Gastroesophageal sphincter (tissue), 4 donors: ENCODE measurements around the gene NTSR1. TPM values are rescaled to one million over a fixed set of nuclear protein-coding genes. Genes with fewer than 3 reads are reported as not detected.

ENCODE experiments used
- ATAC-seq: fragments of 150-250 bp; one replicate; pipeline ENCODE4 v1.9.1; 2016; ENCODE audit warnings: mild to moderate bottlenecking, moderate library complexity
- H3K27ac ChIP-seq, 4 donors: fragments of 200-600 bp; sonication (generic) in 3 of 4; 1 replicate in 3 of 4; 2 replicates in 1 of 4; pipeline ENCODE4 v1.5.1; 2016 to 2019
- H3K27me3 ChIP-seq: fragments of 200-600 bp; sonication (generic); one replicate; pipeline ENCODE4 v1.5.1; 2019
- H3K36me3 ChIP-seq, 2 donors: fragments of 200-600 bp; sonication (generic); one replicate each; pipeline ENCODE4 v1.5.1; 2019; ENCODE audit warnings: control low read depth in 1 of 2
- H3K4me1 ChIP-seq, 3 donors: fragments of 200-600 bp; sonication (generic); 1 replicate in 2 of 3; 2 replicates in 1 of 3; pipeline ENCODE4 v1.5.1; 2016 to 2019; ENCODE audit warnings: control low read depth in 2 of 3
- H3K4me3 ChIP-seq, 2 donors: fragments of 200-600 bp; sonication (generic); one replicate each; pipeline ENCODE4 v1.5.1; 2019; ENCODE audit warnings: mild to moderate bottlenecking in 1 of 2, moderate library complexity in 1 of 2
- H3K9me3 ChIP-seq, 3 donors: fragments of 200-600 bp; sonication (generic); one replicate each; pipeline ENCODE4 v1.5.1; 2017 to 2019; ENCODE audit warnings: control low read depth in 2 of 3
- EP300 ChIP-seq: sonication (generic); formaldehyde crosslinking; IDR thresholded peaks from one replicate; pipeline ENCODE4 v1.6.1; 2017; ENCODE audit warnings: antibody characterized with exemption, mild to moderate bottlenecking
- POLR2A ChIP-seq, 2 donors: fragments of 450-650 bp; IDR thresholded peaks; one replicate each; pipeline ENCODE4 v1.6.1; 2017; ENCODE audit warnings: antibody characterized with exemption in 2 of 2, mild to moderate bottlenecking in 2 of 2, moderate library complexity in 1 of 2
- POLR2AphosphoS5 ChIP-seq: sonication (generic); formaldehyde crosslinking; IDR thresholded peaks from one replicate; pipeline ENCODE4 v1.6.1; 2017; ENCODE audit warnings: antibody characterized with exemption
- WGBS, 2 donors: methylation state at CpG; one replicate each; pipeline ENCODE4 v1.1.5; 2018; ENCODE audit warnings: low coverage in 1 of 2; 5-methylcytosine and 5-hydroxymethylcytosine counted together
- total RNA-seq, 4 donors: library from RNA; depleted of rRNA; stranded (reverse); fragments of >200 nt; gene quantifications; one replicate each; pipeline ENCODE4 v1.1.0, GENCODE V29; 2016
- TF ChIP-seq, protein P1 (sequence below), 4 experiments: fragments of 200-600 bp in 2 of 4; fragments of 450-650 bp in 2 of 4; sonication (generic) in 1 of 4; IDR thresholded peaks; one replicate each; pipeline ENCODE4 v1.5.1; 2017 to 2019; ENCODE audit warnings: antibody characterized with exemption in 4 of 4, mild to moderate bottlenecking in 2 of 4, moderate library complexity in 2 of 4

NTSR1 gene
- total RNA-seq, 4 donors from 2014 or later, result 0.13 to 0.85 (median 0.19) TPM

GRCh38 chr20:62761759-62762131 is 53.1 kb downstream of the NTSR1 start:
- TF ChIP-seq EP300, result no peak
- Histone ChIP-seq H3K27ac (peak overlapping the region in 2 of 4 donors; percentile 36 to 57), H3K9me3 (peaks cover 0 to 8% (median 0%) of the 10 kb centered on the region in 3 donors), H3K4me3 (no peak overlapping the region), H3K36me3 (no peaks in the 10 kb centered on the region), H3K27me3 (peaks cover 25% of the 10 kb centered on the region), H3K4me1 (peaks cover 0 to 24% (median 10%) of the 10 kb centered on the region in 3 donors)
- WGBS, 2 donors, result 100% methylated on average over 3 of the region's 6 CpGs; no CpG with 5 or more reads in 1 of the 2 donors
- no peak for ATAC-seq

- peaks cover 0 to 6% (median 0%) of the 10 kb centered on the region in 3 donors for H3K9me3 ChIP-seq
- TF ChIP-seq POLR2A (IDR thresholded peaks at IDR 0.05), result no peak
- no peak for TF ChIP-seq POLR2AphosphoS5
- no peak for TF ChIP-seq EP300
- TF ChIP-seq, protein P1, sequence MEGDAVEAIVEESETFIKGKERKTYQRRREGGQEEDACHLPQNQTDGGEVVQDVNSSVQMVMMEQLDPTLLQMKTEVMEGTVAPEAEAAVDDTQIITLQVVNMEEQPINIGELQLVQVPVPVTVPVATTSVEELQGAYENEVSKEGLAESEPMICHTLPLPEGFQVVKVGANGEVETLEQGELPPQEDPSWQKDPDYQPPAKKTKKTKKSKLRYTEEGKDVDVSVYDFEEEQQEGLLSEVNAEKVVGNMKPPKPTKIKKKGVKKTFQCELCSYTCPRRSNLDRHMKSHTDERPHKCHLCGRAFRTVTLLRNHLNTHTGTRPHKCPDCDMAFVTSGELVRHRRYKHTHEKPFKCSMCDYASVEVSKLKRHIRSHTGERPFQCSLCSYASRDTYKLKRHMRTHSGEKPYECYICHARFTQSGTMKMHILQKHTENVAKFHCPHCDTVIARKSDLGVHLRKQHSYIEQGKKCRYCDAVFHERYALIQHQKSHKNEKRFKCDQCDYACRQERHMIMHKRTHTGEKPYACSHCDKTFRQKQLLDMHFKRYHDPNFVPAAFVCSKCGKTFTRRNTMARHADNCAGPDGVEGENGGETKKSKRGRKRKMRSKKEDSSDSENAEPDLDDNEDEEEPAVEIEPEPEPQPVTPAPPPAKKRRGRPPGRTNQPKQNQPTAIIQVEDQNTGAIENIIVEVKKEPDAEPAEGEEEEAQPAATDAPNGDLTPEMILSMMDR (IDR thresholded peaks at IDR 0.05), result no peak
- peaks cover 0 to 24% (median 10%) of the 10 kb centered on the region in 3 donors for H3K4me1 ChIP-seq
- WGBS, 2 donors, result no CpG with 5 or more reads among the region's 22 CpGs
- H3K27ac ChIP-seq, result no peak overlapping the region
- H3K4me3 ChIP-seq, result no peak overlapping the region
- no peaks in the 10 kb centered on the region for H3K36me3 ChIP-seq
- ATAC-seq, result no peak
- peaks cover 30% of the 10 kb centered on the region for H3K27me3 ChIP-seq
Measured at GRCh38 chr20:62762376-62762775, 53.7 kb downstream of the NTSR1 start.

GRCh38 chr20:62762801-62763368 is 54.2 kb downstream of the NTSR1 start:
- ATAC-seq, result no peak
- TF ChIP-seq POLR2A (IDR thresholded peaks at IDR 0.05) (no peak), EP300 (no peak), POLR2AphosphoS5 (no peak)
- TF ChIP-seq, protein P1 (IDR thresholded peaks at IDR 0.05), result no peak
- H3K4me1 ChIP-seq, result peaks cover 0 to 24% (median 10%) of the 10 kb centered on the region in 3 donors
- no peaks in the 10 kb centered on the region for H3K36me3 ChIP-seq
- peaks cover 33% of the 10 kb centered on the region for H3K27me3 ChIP-seq
- WGBS, 2 donors, result 100% methylated on average over 1 of the region's 16 CpGs; no CpG with 5 or more reads in 1 of the 2 donors
- no peak overlapping the region for H3K27ac ChIP-seq
- H3K9me3 ChIP-seq, result peaks cover 0 to 1% (median 0%) of the 10 kb centered on the region in 3 donors
- H3K4me3 ChIP-seq, result no peak overlapping the region

DNA sequence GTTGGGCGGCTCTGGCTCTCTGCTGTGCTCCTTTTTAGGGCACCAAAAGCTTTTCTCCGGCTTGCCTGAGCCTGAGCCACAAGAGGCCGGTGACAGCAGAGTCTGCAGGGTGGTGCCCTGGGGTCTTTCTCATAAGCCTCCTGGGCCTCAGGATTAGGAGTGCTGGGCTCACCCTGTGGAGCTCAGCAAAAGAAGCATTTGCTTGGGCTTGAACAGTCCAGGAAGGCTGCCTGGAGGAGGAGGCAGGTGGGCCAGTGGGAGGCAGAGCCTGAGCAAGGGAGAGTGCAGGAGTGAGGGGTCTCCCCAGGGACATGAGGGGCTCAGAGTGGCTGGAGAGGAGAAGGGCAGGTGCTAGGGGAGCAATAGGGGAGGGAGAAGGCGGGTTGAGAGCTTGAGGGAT is 54.8 kb downstream of the NTSR1 start:
- H3K4me1 ChIP-seq, result peaks cover 0 to 29% (median 10%) of the 10 kb centered on the region in 3 donors
- no peak overlapping the region for H3K27ac ChIP-seq
- H3K36me3 ChIP-seq, result no peaks in the 10 kb centered on the region
- no peak for ATAC-seq
- TF ChIP-seq EP300 (no peak), POLR2A (IDR thresholded peaks at IDR 0.05) (no peak)
- TF ChIP-seq, protein P1 (IDR thresholded peaks at IDR 0.05), result no peak
- WGBS, 2 donors, result 83 to 100% methylated on average over 1 to 2 of the region's 4 CpGs
- peaks cover 38% of the 10 kb centered on the region for H3K27me3 ChIP-seq
- H3K9me3 ChIP-seq, result no peaks in the 10 kb centered on the region
- no peak overlapping the region for H3K4me3 ChIP-seq

DNA sequence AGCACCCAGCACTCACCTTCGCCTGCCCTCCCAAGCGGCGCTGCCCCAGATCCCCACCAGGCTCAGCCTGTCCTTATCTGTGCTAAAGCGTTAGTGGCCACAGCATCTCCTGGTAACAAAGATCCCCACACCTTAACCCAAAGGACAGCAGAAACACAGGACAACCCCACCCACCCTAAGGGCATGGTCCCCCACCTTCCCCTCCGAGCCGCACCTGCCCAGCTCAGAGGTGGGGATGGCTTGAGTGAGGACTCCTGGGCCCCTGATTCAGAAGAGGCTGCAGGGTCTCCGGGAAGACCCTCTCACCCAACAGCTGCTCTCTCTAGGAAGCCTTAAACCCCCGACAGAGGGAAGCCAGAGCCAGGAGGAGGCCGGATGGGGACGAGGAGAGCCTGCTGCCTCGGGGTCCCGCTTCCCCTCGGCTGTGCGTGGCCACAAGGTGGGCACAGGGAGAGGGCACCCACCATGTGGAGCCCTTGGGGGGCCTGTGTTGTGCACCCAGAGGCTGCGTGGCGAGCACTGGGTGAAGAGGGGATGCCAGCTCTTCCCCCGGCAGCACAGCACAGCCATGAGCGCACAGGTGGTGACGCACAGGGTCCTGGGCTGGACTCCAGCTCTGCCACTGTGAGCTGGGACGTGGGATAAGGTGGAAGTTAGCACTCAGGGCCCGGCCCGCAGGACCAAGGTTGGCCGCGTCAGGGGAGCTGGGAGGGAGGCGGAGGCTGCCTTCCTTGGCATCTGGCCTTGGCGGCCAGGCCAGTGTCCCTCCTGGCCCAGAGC is 55.7 kb downstream of the NTSR1 start:
- Histone ChIP-seq H3K27me3 (peaks cover 41% of the 10 kb centered on the region), H3K4me1 (peaks cover 0 to 39% (median 13%) of the 10 kb centered on the region in 3 donors), H3K9me3 (no peaks in the 10 kb centered on the region), H3K36me3 (no peaks in the 10 kb centered on the region), H3K27ac (no peak overlapping the region), H3K4me3 (no peak overlapping the region)
- TF ChIP-seq EP300, result no peak
- TF ChIP-seq, protein P1 (IDR thresholded peaks at IDR 0.05), result no peak
- no peak for TF ChIP-seq POLR2A (IDR thresholded peaks at IDR 0.05)
- TF ChIP-seq POLR2AphosphoS5, result no peak
- 100% methylated on average over 1 to 3 of the region's 26 CpGs for WGBS, 2 donors
- ATAC-seq, result no peak
